Left kidney (tissue), 2 donors: ENCODE results near the gene TENM4. TPM values are rescaled to one million over a fixed set of nuclear protein-coding genes. Genes with fewer than 3 reads are reported as not detected.

Experiments
- DNase-seq: peaks from one replicate; pipeline ENCODE4 v3.0.0-alpha.2; 2013
- polyA plus RNA-seq: library from polyadenylated mRNA; unstranded; fragments of 120-200 nt; gene quantifications from one replicate; pipeline ENCODE4 v1.2.1, GENCODE V29; 2013; ENCODE audit not compliant: insufficient read length

Gene TENM4
- polyA plus RNA-seq, 1 donor, result 24.5 TPM

- DNase-seq, result no peak
These were observed 699.1 kb downstream of the TENM4 start for GRCh38 chr11:78741741-78742140.

GRCh38 chr11:78740199-78741071 is 700.4 kb downstream of the TENM4 start:
- DNase-seq, result no peak

GRCh38 chr11:78737891-78738290 is 702.9 kb downstream of the TENM4 start:
- no peak for DNase-seq

- no peak for DNase-seq
These were observed 703.5 kb downstream of the TENM4 start for GRCh38 chr11:78737301-78737700.

- DNase-seq, result no peak
These were observed 705.1 kb downstream of the TENM4 start for GRCh38 chr11:78735711-78736110.

- DNase-seq, result no peak
These were observed 707.8 kb downstream of the TENM4 start for GRCh38 chr11:78733031-78733430.

- DNase-seq, result no peak
These were observed 708.6 kb downstream of the TENM4 start for GRCh38 chr11:78732246-78732645.

- DNase-seq, result no peak
These were observed 709.8 kb downstream of the TENM4 start for GRCh38 chr11:78731027-78731426.

GRCh38 chr11:78730267-78730824 is 710.5 kb downstream of the TENM4 start:
- no peak for DNase-seq

GRCh38 chr11:78727816-78728215 is 713.0 kb downstream of the TENM4 start:
- DNase-seq, result no peak

- DNase-seq, result no peak
These were observed 715.6 kb downstream of the TENM4 start for GRCh38 chr11:78725200-78725599.

GRCh38 chr11:78722786-78723185 is 718.0 kb downstream of the TENM4 start:
- DNase-seq, result no peak

- no peak for DNase-seq
These were observed 720.4 kb downstream of the TENM4 start for GRCh38 chr11:78720281-78720989.

- no peak for DNase-seq
These were observed 723.8 kb downstream of the TENM4 start for GRCh38 chr11:78717041-78717440.

GRCh38 chr11:78715639-78716311 is 725.1 kb downstream of the TENM4 start:
- DNase-seq, result peak; percentile 64

- no peak for DNase-seq
These were observed 726.3 kb downstream of the TENM4 start for GRCh38 chr11:78714539-78714938.

- no peak for DNase-seq
These were observed 729.1 kb downstream of the TENM4 start for GRCh38 chr11:78711735-78712134.

GRCh38 chr11:78710417-78710816 is 730.4 kb downstream of the TENM4 start:
- DNase-seq, result no peak

GRCh38 chr11:78708388-78708787 is 732.4 kb downstream of the TENM4 start:
- DNase-seq, result no peak

GRCh38 chr11:78706551-78706950 is 734.3 kb downstream of the TENM4 start:
- no peak for DNase-seq

GRCh38 chr11:78704811-78705210 is 736.0 kb downstream of the TENM4 start:
- no peak for DNase-seq

GRCh38 chr11:78699609-78700135 is 741.2 kb downstream of the TENM4 start:
- peak; percentile 38 for DNase-seq
